Testis (tissue), 3 donors: ENCODE results near the gene PLEKHA4. TPM values are rescaled to one million over a fixed set of nuclear protein-coding genes. Genes with fewer than 3 reads are reported as not detected.
"Not testable (repeated sequence)": the region's sequence is repeated elsewhere in the genome, so short reads cannot be mapped to it uniquely, and the experiment has no call there.

ENCODE experiments used
- DNase-seq: peaks from one replicate; pipeline ENCODE4 v3.0.0-alpha.2; 2019
- H3K27ac ChIP-seq, 2 donors: fragments of 200-600 bp; sonication (generic); one replicate each; pipeline ENCODE4 v1.5.1; 2019
- H3K27me3 ChIP-seq: fragments of 200-600 bp; sonication (generic); one replicate; pipeline ENCODE4 v1.5.1; 2019
- H3K36me3 ChIP-seq: fragments of 200-600 bp; sonication (generic); one replicate; pipeline ENCODE4 v1.5.1; 2017; ENCODE audit warnings: low read depth; ENCODE audit errors: missing control alignments
- H3K4me1 ChIP-seq: fragments of 200-600 bp; sonication (generic); one replicate; pipeline ENCODE4 v1.5.1; 2019
- H3K4me3 ChIP-seq, 2 donors: fragments of 200-600 bp; sonication (generic); one replicate each; pipeline ENCODE4 v1.5.1; 2017 to 2019
- H3K9me3 ChIP-seq: fragments of 200-600 bp; sonication (generic); one replicate; pipeline ENCODE4 v1.5.1; 2017
- CTCF ChIP-seq, 3 experiments: fragments of 450-650 bp in 2 of 3; fragments of 200-600 bp in 1 of 3; sonication (generic) in 1 of 3; IDR thresholded peaks; one replicate each; pipeline ENCODE4 v1.5.1; 2016 to 2019; ENCODE audit warnings: antibody characterized with exemption in 3 of 3, mild to moderate bottlenecking in 2 of 3, moderate library complexity in 1 of 3
- POLR2A ChIP-seq: fragments of 450-650 bp; IDR thresholded peaks from one replicate; pipeline ENCODE4 v1.6.1; 2017; ENCODE audit warnings: antibody characterized with exemption, mild to moderate bottlenecking, moderate library complexity
- whole genome bisulfite sequencing, 2 donors: methylation state at CpG; one replicate each; pipeline ENCODE4 v1.1.5; 2018; 5-methylcytosine and 5-hydroxymethylcytosine counted together
- intact Hi-C: fragments of 100-400 bp; cut with DNase I; formaldehyde crosslinking; loops from one replicate; pipeline ENCODE4 v1.15.1; 2023; ENCODE audit warnings: low total_unique reads
- polyA plus RNA-seq: library from polyadenylated mRNA; stranded (reverse); fragments of 350-450 nt; fragmentation: Illumina TruSeq; extraction: RNeasy Lipid Tissue Mini Kit (QIAGEN cat#74804); gene quantifications from one replicate; pipeline ENCODE4 v1.2.3, GENCODE V29; 2014; ENCODE audit warnings: low read depth, low replicate concordance; ENCODE audit not compliant: insufficient read depth
- total RNA-seq, 2 donors: library from RNA; depleted of rRNA; stranded (reverse); fragments of >200 nt; gene quantifications; one replicate each; pipeline ENCODE4 v1.2.3, GENCODE V29; 2016

PLEKHA4 gene
- total and polyA plus RNA-seq, 3 donors from 2014 or later: 12.8 to 22.3 (median 19.9) TPM

- Histone ChIP-seq H3K9me3 (no peaks in the 10 kb centered on the region), H3K27ac (no peak overlapping the region), H3K27me3 (no peaks in the 10 kb centered on the region), H3K4me3 (no peak overlapping the region), H3K4me1 (peaks cover 9% of the 10 kb centered on the region), H3K36me3 (no peaks in the 10 kb centered on the region)
- no peak for DNase-seq
- whole genome bisulfite sequencing, 2 donors: 88 to 93% methylated on average over 13 to 14 of the region's 14 CpGs
- TF ChIP-seq POLR2A: no peak
- TF ChIP-seq CTCF (IDR thresholded peaks at IDR 0.05): no peak
- intact Hi-C loops: no loop called here
These were observed 37.2 kb upstream of the PLEKHA4 start for GRCh38 chr19:48905664-48906063.

- H3K27ac ChIP-seq, H3K9me3 ChIP-seq, intact Hi-C loops, H3K4me1 ChIP-seq, H3K36me3 ChIP-seq, DNase-seq, H3K4me3 ChIP-seq, H3K27me3 ChIP-seq: not testable (repeated sequence)
These were observed 35.4 kb upstream of the PLEKHA4 start for GRCh38 chr19:48903788-48904187.

- H3K4me1 ChIP-seq, H3K4me3 ChIP-seq, H3K36me3 ChIP-seq, H3K27me3 ChIP-seq, H3K9me3 ChIP-seq, intact Hi-C loops, DNase-seq, H3K27ac ChIP-seq: not testable (repeated sequence)
- WGBS, 2 donors: 98% methylated on average over 7 of the region's 7 CpGs
These were observed 33.9 kb upstream of the PLEKHA4 start for GRCh38 chr19:48902291-48902690.

GRCh38 chr19:48900477-48901406 is 32.3 kb upstream of the PLEKHA4 start:
- intact Hi-C loops: no loop called here
- H3K4me3 ChIP-seq: peak overlapping the region; percentile 69 to 81
- H3K9me3 ChIP-seq: no peaks in the 10 kb centered on the region
- H3K27me3 ChIP-seq: no peaks in the 10 kb centered on the region
- DNase-seq: no peak
- H3K4me1 ChIP-seq: peaks cover 10% of the 10 kb centered on the region
- TF ChIP-seq POLR2A (no peak), CTCF (IDR thresholded peaks at IDR 0.05) (no peak)
- H3K27ac ChIP-seq: peak overlapping the region; percentile 63 to 90
- WGBS, 2 donors: 4 to 7% methylated on average over 21 to 24 of the region's 24 CpGs
- H3K36me3 ChIP-seq: no peaks in the 10 kb centered on the region

GRCh38 chr19:48899781-48900476 is 31.5 kb upstream of the PLEKHA4 start, which contains the start of gene NUCB1:
Gene NUCB1 (plus strand): TSS chr19:48900312. CDS start chr19:48900797, 485 bp downstream.
- no peaks in the 10 kb centered on the region for H3K9me3 ChIP-seq
- peak; percentile 18 for TF ChIP-seq POLR2A
- TF ChIP-seq CTCF (IDR thresholded peaks at IDR 0.05): peak in 2 of 3 experiments; percentile 30 to 45
- 5 to 6% methylated on average over 33 to 34 of the region's 34 CpGs for WGBS, 2 donors
- peak within 1 kb of the TSS; percentile 69 to 81 for H3K4me3 ChIP-seq
- H3K4me1 ChIP-seq: peaks cover 10% of the 10 kb centered on the region
- DNase-seq: peak; percentile 99
- H3K36me3 ChIP-seq: no peaks in the 10 kb centered on the region
- H3K27ac ChIP-seq: peak within 1 kb of the TSS; percentile 63 to 90
- H3K27me3 ChIP-seq: no peaks in the 10 kb centered on the region
- intact Hi-C loops: no loop called here

- intact Hi-C loops, DNase-seq, H3K36me3 ChIP-seq, H3K27me3 ChIP-seq, H3K4me1 ChIP-seq, H3K9me3 ChIP-seq: not testable (repeated sequence)
- H3K27ac ChIP-seq: peak overlapping the region; percentile 63 to 90
- WGBS, 2 donors: 53 to 65% methylated on average over 11 of the region's 11 CpGs
- H3K4me3 ChIP-seq: peak overlapping the region; percentile 69 to 81
These were observed 31.0 kb upstream of the PLEKHA4 start for GRCh38 chr19:48899386-48899749.
